ENCODE results near the gene MYO5B.

Gene MYO5B

DNA sequence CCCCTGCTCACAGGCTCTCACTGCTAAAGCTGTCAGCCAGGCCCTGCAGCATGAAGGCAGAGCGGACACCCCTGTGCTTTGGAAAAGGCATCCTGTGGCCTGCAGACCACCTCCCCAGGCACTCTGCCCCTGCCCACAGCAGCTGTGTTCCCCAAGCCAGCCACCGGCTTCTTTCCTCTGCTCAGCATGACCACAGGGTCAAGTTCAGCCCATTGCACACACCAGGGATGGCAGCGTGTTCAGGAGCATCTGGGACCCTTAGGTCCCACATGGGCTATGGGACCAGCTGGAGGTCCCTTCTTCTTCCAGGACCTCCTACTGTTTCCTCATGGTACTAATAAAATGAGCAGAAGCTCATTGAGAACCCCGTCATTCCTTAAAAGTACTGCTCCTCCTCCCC is 263.2 kb downstream of the MYO5B start:
- no peak overlapping the region for H3K27ac ChIP-seq
- TF ChIP-seq, protein P1, sequence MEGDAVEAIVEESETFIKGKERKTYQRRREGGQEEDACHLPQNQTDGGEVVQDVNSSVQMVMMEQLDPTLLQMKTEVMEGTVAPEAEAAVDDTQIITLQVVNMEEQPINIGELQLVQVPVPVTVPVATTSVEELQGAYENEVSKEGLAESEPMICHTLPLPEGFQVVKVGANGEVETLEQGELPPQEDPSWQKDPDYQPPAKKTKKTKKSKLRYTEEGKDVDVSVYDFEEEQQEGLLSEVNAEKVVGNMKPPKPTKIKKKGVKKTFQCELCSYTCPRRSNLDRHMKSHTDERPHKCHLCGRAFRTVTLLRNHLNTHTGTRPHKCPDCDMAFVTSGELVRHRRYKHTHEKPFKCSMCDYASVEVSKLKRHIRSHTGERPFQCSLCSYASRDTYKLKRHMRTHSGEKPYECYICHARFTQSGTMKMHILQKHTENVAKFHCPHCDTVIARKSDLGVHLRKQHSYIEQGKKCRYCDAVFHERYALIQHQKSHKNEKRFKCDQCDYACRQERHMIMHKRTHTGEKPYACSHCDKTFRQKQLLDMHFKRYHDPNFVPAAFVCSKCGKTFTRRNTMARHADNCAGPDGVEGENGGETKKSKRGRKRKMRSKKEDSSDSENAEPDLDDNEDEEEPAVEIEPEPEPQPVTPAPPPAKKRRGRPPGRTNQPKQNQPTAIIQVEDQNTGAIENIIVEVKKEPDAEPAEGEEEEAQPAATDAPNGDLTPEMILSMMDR (IDR thresholded peaks at IDR 0.05), result no peak
- no peak for TF ChIP-seq ZFX (IDR thresholded peaks at IDR 0.05; ENCODE audit: borderline replicate concordance)

DNA sequence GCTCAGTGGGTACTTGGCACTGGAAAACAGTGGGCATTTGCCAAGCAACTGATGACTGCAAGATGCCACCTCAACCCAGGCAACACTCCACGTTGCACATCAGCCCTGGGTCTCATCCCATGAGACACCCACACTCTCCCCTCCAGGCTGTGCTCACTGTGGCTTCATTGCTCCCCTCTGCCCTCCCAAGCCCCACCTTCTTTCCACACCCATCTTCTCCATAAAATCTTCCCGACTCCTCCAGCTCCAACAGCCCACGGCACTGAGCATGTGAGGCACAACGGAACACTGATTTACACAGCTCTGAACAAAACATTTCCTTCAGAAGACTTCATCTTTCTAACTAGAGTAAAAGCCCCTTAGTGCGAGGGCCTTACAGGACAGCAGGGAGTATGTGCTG is 263.8 kb downstream of the MYO5B start:
- TF ChIP-seq ZFX (IDR thresholded peaks at IDR 0.05; ENCODE audit: borderline replicate concordance), result no peak
- TF ChIP-seq, protein P1 (IDR thresholded peaks at IDR 0.05), result no peak
- H3K27ac ChIP-seq, result no peak overlapping the region

DNA sequence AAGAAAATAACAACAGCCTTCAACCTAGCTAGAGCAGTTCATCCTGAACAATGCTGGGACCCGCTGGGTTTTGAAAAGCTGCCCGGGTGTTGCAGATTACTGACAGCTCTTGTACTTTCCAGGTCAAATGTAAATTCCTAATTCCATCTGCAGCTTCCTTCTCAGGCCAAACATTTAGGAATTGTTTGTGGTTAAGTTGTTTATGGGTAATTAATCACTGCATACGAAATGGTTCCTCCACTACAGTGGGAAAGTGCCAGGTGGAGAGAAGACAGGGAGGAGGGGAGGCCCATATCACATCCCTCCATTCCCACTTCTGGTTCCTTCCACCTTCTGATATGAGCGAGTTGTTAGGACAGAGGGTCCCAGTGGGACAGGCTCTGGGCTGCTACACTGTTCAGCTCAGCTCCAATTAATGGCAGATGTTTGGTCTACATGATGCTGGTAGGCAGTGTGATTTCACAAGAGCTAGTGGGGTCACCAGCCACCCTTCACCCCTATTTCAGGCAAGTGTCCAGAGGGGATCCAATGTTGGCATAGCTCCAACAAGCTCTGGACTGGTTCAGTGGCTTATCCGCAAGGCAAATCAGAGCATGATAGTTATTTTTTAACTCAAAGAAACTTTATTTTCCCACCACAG is 268.7 kb downstream of the MYO5B start:
- H3K27ac ChIP-seq, result no peak overlapping the region
- TF ChIP-seq ZFX (IDR thresholded peaks at IDR 0.05; ENCODE audit: borderline replicate concordance), result no peak
- TF ChIP-seq, protein P1 (IDR thresholded peaks at IDR 0.05), result no peak

DNA sequence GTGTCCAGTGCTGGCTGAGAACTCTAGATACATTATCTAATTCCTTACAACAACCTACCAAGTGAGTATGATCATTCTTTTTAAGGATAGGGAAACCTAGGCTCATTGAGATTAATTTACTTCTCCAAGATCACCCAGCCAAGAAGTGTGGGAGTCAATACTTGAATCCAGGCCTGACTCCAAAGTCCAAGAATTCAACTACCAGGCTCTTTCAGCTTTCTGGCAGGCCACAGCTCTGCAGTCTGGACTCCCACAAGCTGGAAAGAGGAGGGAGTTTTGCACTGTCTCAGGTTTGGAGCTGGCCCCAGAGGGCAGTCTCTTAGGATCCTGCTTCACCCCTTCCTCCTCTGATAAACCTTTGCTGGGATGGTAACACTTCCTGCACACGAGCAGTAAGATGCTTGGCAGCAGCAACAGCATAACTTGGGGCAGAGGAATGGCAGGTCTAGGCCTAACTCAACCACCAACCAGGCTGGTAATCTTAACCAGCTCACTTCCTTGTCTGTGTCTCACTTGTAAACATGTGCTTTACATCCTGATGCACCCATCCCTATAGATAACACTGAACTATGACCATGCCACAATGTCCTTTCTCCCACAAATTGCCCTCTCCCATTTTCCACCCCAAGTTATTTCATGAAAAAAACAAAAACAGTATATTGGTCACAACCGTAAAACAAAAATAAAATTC is 270.5 kb downstream of the MYO5B start:
- H3K27ac ChIP-seq, result no peak overlapping the region

DNA sequence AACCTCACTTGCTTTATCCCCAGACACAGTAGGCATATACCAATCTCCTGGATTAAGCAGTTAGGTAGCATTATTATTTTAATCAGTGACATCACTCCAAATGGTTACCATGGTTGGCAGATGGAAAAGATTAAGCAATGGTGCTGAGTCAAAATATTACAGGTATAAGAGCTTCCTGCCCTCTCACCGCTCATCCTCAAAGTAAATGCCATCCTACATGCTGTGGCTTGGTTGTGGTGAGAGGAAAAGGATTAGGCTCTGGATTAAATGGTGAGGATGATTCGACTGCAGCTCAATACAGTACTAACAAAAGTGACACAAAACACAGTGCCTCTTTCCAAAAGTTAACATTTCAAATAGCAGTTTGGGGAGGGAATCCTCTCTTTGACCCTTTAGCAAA is 272.7 kb downstream of the MYO5B start:
- H3K27ac ChIP-seq, result no peak overlapping the region
- TF ChIP-seq, protein P1 (IDR thresholded peaks at IDR 0.05), result no peak
- no peak for TF ChIP-seq ZFX (IDR thresholded peaks at IDR 0.05; ENCODE audit: borderline replicate concordance)

More for the DNA sequence above, 270.5 kb downstream of the MYO5B start:
- TF ChIP-seq, protein P1 (IDR thresholded peaks at IDR 0.05), result no peak
- TF ChIP-seq ZFX (IDR thresholded peaks at IDR 0.05; ENCODE audit: borderline replicate concordance), result no peak

DNA sequence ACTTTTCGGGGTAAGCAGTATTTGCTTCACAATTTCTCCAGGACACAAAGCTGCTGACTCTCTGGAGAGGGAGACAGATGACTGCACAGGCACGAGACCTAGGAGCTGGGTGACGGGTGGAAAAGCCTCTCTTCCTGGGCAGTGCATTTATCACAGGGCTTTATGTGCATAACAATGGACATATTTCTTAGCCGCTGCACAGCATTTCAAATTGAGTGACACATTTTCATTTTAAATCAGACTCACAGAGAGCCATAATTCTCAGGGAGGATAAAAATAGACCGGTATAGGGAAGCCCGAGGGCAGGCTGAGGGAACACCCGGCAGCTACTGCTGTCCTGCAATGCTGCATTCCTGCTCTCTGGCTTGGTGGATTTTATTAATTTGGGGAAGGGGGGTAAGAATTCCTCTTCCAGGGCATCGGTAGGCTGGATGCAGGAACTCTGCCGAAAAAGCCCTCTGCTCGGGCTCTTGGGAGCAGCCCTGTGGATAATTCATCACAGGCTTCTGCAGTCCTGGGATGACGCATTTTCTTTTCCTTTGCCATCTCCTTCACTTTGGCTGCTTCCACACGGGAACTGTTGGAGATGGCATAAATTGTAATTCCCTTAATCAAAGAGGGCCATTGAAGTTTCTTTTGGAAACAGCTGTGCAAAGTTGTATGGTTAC is 273.5 kb downstream of the MYO5B start:
- TF ChIP-seq, protein P1 (IDR thresholded peaks at IDR 0.05), result no peak
- TF ChIP-seq ZFX (IDR thresholded peaks at IDR 0.05; ENCODE audit: borderline replicate concordance), result no peak
- H3K27ac ChIP-seq, result no peak overlapping the region

DNA sequence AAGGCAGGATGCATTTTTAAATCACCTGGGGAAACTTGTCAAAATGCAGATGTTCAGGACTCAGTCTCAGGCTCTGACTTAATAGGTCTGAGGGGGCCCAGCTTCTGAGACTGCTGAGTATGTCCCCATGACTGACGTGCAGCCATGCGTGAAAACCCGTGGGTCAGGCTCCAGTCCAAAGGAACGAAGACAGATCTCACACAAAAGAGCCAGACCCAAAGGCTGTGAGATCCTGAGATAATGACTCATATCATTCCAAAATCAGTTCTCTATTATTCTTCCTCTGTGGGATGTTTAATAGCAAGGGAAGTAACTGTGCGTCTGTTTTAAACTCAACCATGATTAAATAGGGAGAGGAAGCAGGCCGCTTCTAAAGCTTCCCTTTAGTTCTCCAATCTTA is 274.2 kb downstream of the MYO5B start:
- H3K27ac ChIP-seq, result no peak overlapping the region
- TF ChIP-seq ZFX (IDR thresholded peaks at IDR 0.05; ENCODE audit: borderline replicate concordance), result no peak
- TF ChIP-seq, protein P1 (IDR thresholded peaks at IDR 0.05), result no peak

All from 22Rv1 (cell line).